HCT116 (cell line): ENCODE measurements around the gene TGFBR3. TPM values are rescaled to one million over a fixed set of nuclear protein-coding genes. Genes with fewer than 3 reads are reported as not detected.

Experiments
- ATAC-seq: fragments of 200-7000 bp; cut with Tn5 transposase; 2 replicates; pipeline ENCODE4 v1.9.1; 2020; ENCODE audit warnings: mild to moderate bottlenecking, moderate library complexity
- BruUV-seq: library from RNA; stranded (reverse); fragments of 400-500 nt; replicated peaks from 2 replicates; lab custom pipeline; 2021; lab: Mats Ljungman, UMichigan
- CTCF ChIA-PET: fragments of 300-600 bp; sonication (Branson Sonifier 250); formaldehyde crosslinking; loops from one replicate; lab custom pipeline; 2021; ENCODE audit warnings: antibody characterized with exemption; lab: Charles Lee
- POLR2A ChIA-PET: fragments of 300-600, 350-600 bp; sonication (Branson Sonifier 250); formaldehyde crosslinking; loops from one replicate; lab custom pipeline; 2021; ENCODE audit warnings: antibody characterized with exemption; lab: Charles Lee
- RAD21 ChIA-PET, 2 experiments: fragments of 300-600 bp; sonication (Branson Sonifier 250); formaldehyde crosslinking; loops; one replicate each; lab custom pipeline; 2023; ENCODE audit warnings: low total read pairs in 2 of 2; ENCODE audit not compliant: uncharacterized antibody in 2 of 2, unreplicated experiment in 2 of 2, low non-redundant PET in 1 of 2; lab: Charles Lee
- DNase-seq: peaks from one replicate; pipeline ENCODE4 v3.0.0-alpha.2; 2010; ENCODE audit warnings: low read depth, low spot score
- H2AFZ ChIP-seq: fragments of 200-600 bp; shearing (Covaris generic), sonication (generic); 2 replicates; pipeline ENCODE4 v1.6.1; 2017; ENCODE audit warnings: low read depth, mixed run types, mixed read lengths, antibody characterized with exemption, low read length; ENCODE audit not compliant: poor library complexity, severe bottlenecking
- H3K27ac ChIP-seq: 2 replicates; pipeline ENCODE4 v1.5.1; 2012; ENCODE audit warnings: low read depth, low read length
- H3K27me3 ChIP-seq: fragments of 200-600 bp; sonication (generic); 2 replicates; pipeline ENCODE4 v1.6.1; 2016; ENCODE audit warnings: mixed run types, low read length, mixed read lengths; ENCODE audit not compliant: insufficient read depth
- H3K36me3 ChIP-seq, 2 experiments: fragments of 200-500 bp in 1 of 2; fragments of 200-600 bp in 1 of 2; sonication (Bioruptor generic) in 1 of 2; sonication (generic) in 1 of 2; 2 replicates each; pipeline versions ENCODE4 v1.5.1 to v1.6.1; 2014 to 2016; ENCODE audit warnings: low read length in 2 of 2, inconsistent platforms in 1 of 2, mixed read lengths in 1 of 2, mixed run types in 1 of 2; ENCODE audit not compliant: insufficient read depth in 2 of 2, control insufficient read depth in 1 of 2
- H3K4me1 ChIP-seq, 2 experiments: fragments of 200-600 bp in 1 of 2; sonication (generic) in 1 of 2; 2 replicates each; pipeline versions ENCODE4 v1.5.1 to v1.6.1; 2012 to 2017; ENCODE audit warnings: low read length in 2 of 2, inconsistent platforms in 1 of 2, mild to moderate bottlenecking in 1 of 2, mixed read lengths in 1 of 2, mixed run types in 1 of 2, moderate library complexity in 1 of 2; ENCODE audit not compliant: insufficient read depth in 2 of 2, control insufficient read depth in 1 of 2
- H3K4me2 ChIP-seq: fragments of 200-600 bp; sonication (generic); 2 replicates; pipeline ENCODE4 v1.6.1; 2017; ENCODE audit warnings: mixed run types, low read length, mixed read lengths
- H3K4me3 ChIP-seq, 2 experiments: fragments of 200-600 bp in 1 of 2; sonication (generic) in 1 of 2; replicated peaks in 1 of 2; 2 replicates each; pipeline ENCODE4 v1.5.1; 2011 to 2016; ENCODE audit warnings: low read length in 2 of 2, control low read depth in 1 of 2, low read depth in 1 of 2, mild to moderate bottlenecking in 1 of 2, mixed read lengths in 1 of 2, mixed run types in 1 of 2
- H3K79me2 ChIP-seq: fragments of 200-600 bp; sonication (generic); 2 replicates; pipeline ENCODE4 v1.6.1; 2017; ENCODE audit warnings: mild to moderate bottlenecking, mixed run types, low read length, moderate library complexity, mixed read lengths; ENCODE audit not compliant: insufficient read depth
- H3K9ac ChIP-seq: fragments of 200-600 bp; sonication (generic); 2 replicates; pipeline ENCODE4 v1.6.1; 2016; ENCODE audit warnings: low read length, mixed read lengths
- H3K9me2 ChIP-seq: fragments of 200-600 bp; sonication (generic), shearing (Covaris generic); 2 replicates; pipeline ENCODE4 v1.6.1; 2017; ENCODE audit warnings: mixed run types, mild to moderate bottlenecking, moderate library complexity; ENCODE audit not compliant: insufficient read depth
- H3K9me3 ChIP-seq, 2 experiments: fragments of 200-500 bp in 1 of 2; fragments of 200-600 bp in 1 of 2; sonication (Bioruptor generic) in 1 of 2; sonication (generic) in 1 of 2; 2 replicates each; pipeline ENCODE4 v1.6.1; 2014 to 2017; ENCODE audit warnings: low read length in 2 of 2, mixed read lengths in 2 of 2, inconsistent platforms in 1 of 2, low read depth in 1 of 2, mild to moderate bottlenecking in 1 of 2, mixed run types in 1 of 2, moderate library complexity in 1 of 2; ENCODE audit not compliant: control insufficient read depth in 1 of 2, insufficient read depth in 1 of 2
- H4K20me1 ChIP-seq: fragments of 200-600 bp; sonication (generic), shearing (Covaris generic); 2 replicates; pipeline ENCODE4 v1.6.1; 2017; ENCODE audit warnings: mixed run types, mild to moderate bottlenecking, moderate library complexity; ENCODE audit not compliant: insufficient read depth
- ATF3 ChIP-seq: IDR thresholded peaks from 2 replicates; pipeline ENCODE4 v1.6.1; 2012
- CBX3 ChIP-seq: IDR thresholded peaks from 2 replicates; pipeline ENCODE4 v1.6.1; 2012; ENCODE audit warnings: low read depth
- CTCF ChIP-seq, 3 experiments: fragments of 200-600 bp in 1 of 3; sonication (generic) in 1 of 3; IDR thresholded peaks in 2 of 3; conservative IDR thresholded peaks in 1 of 3; 2 replicates each; pipeline ENCODE4 v1.5.1; 2012 to 2017; ENCODE audit warnings: low read depth in 2 of 3, low read length in 2 of 3, antibody characterized with exemption in 1 of 3, borderline replicate concordance in 1 of 3, control low read depth in 1 of 3, mild to moderate bottlenecking in 1 of 3, mixed read lengths in 1 of 3, mixed run types in 1 of 3, moderate library complexity in 1 of 3; ENCODE audit not compliant: insufficient read depth in 1 of 3
- EGR1 ChIP-seq: IDR thresholded peaks from 2 replicates; pipeline ENCODE4 v1.6.1; 2012; ENCODE audit warnings: low read depth
- FOSL1 ChIP-seq: IDR thresholded peaks from 2 replicates; pipeline ENCODE4 v1.6.1; 2012; ENCODE audit warnings: low read depth
- POLR2A ChIP-seq: IDR thresholded peaks from 2 replicates; pipeline ENCODE4 v1.7.0; 2011; ENCODE audit warnings: borderline replicate concordance; ENCODE audit not compliant: insufficient read depth, insufficient read length; ENCODE audit errors: extremely low read depth
- RAD21 ChIP-seq: IDR thresholded peaks from 2 replicates; pipeline ENCODE4 v1.6.1; 2012; ENCODE audit warnings: low read depth, mild to moderate bottlenecking
- SIN3A ChIP-seq: IDR thresholded peaks from 2 replicates; pipeline ENCODE4 v1.6.1; 2012; ENCODE audit warnings: low read depth
- SRF ChIP-seq: IDR thresholded peaks from 2 replicates; pipeline ENCODE4 v1.6.1; 2012; ENCODE audit warnings: low read depth
- YY1 ChIP-seq: IDR thresholded peaks from 2 replicates; pipeline ENCODE4 v1.6.1; 2011; ENCODE audit warnings: low read length, low read depth, moderate library complexity, mild to moderate bottlenecking; ENCODE audit not compliant: insufficient replicate concordance; ENCODE audit errors: extremely low read depth
- ZBTB33 ChIP-seq: IDR thresholded peaks from 2 replicates; pipeline ENCODE4 v1.6.1; 2011; ENCODE audit warnings: mild to moderate bottlenecking, low read length, moderate library complexity; ENCODE audit not compliant: insufficient replicate concordance; ENCODE audit errors: extremely low read depth
- ZFX ChIP-seq: fragments of 450-650 bp; IDR thresholded peaks from 2 replicates; pipeline ENCODE4 v1.6.1; 2017
- intact Hi-C: fragments of 100-400 bp; cut with micrococcal nuclease; formaldehyde crosslinking; loops from 2 replicates; pipeline ENCODE4 v1.10.0; 2022
- total RNA-seq: library from RNA; stranded (reverse); gene quantifications from one replicate; pipeline ENCODE4 v1.2.1, GENCODE V29; 2021; ENCODE audit not compliant: unreplicated experiment

The TGFBR3 gene
- total RNA-seq, 1 experiment from 2014 or later, result 7.1 TPM

- POLR2A ChIA-PET, result no interaction called here
- no TSS peak for BruUV-seq
- RAD21 ChIA-PET, result no interaction called here
- Histone ChIP-seq H2AFZ (no peak overlapping the region), H3K27me3 (no peaks in the 10 kb centered on the region), H3K9me3 (no peaks in the 10 kb centered on the region), H3K4me2 (no peak overlapping the region)
- intact Hi-C loops, result no loop called here
- no peak for TF ChIP-seq CBX3
- TF ChIP-seq YY1, result no peak
- no peak for TF ChIP-seq SRF
- no peak for TF ChIP-seq ATF3
- no peak for TF ChIP-seq FOSL1
- no peak for TF ChIP-seq ZBTB33
- TF ChIP-seq ZFX, result no peak
- TF ChIP-seq POLR2A, result no peak
- no peak for TF ChIP-seq CTCF (IDR thresholded peaks at IDR 0.05 in 2 of 3, conservative IDR thresholded peaks at IDR 0.05 in 1 of 3; ENCODE audit: borderline replicate concordance in 1 of 3, insufficient read depth in 1 of 3, low read depth in 2 of 3, low read length in 2 of 3)
- TF ChIP-seq EGR1, result no peak
- TF ChIP-seq SIN3A, result no peak
- TF ChIP-seq RAD21, result no peak
- TF ChIP-seq, all 23 proteins: peak for 0
- Histone ChIP-seq H3K27ac (no peak overlapping the region), H3K9ac (no peak overlapping the region), H3K36me3 (no peaks in the 10 kb centered on the region), H3K4me1 (no peaks in the 10 kb centered on the region), H3K9me2 (no peaks in the 10 kb centered on the region), H3K4me3 (no peak overlapping the region), H3K79me2 (no peaks in the 10 kb centered on the region), H4K20me1 (no peaks in the 10 kb centered on the region)
- ATAC-seq, result no peak
- CTCF ChIA-PET, result no interaction called here
- DNase-seq, result no peak
Observed at GRCh38 chr1:91687452-91687851, 198.5 kb downstream of the TGFBR3 start.
